ENCODE results near the gene COL11A2. TPM values are rescaled to one million over a fixed set of nuclear protein-coding genes. Genes with fewer than 3 reads are reported as not detected.

Gene COL11A2
- total and polyA plus RNA-seq, 12 donors: 0.05 to 7.2 (median 0.44) TPM

DNA sequence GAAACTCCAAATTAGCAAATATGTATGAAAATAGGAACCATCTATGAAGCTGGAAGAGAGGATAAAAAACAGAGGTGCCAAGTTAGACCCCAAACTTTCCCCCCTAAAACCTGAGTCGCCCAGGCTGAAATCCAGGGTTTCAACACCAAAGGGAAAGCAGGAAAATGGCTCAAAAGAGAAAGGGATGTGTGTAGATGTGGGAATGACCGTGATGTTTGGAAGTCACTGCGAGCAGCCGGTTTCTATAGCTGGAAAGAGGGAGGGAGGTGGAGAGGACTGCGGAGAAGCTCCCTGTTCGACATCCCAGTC is 20.5 kb upstream of the COL11A2 start:
- DNase-seq: no peak
- H3K36me3 ChIP-seq (replicated peaks in 1 of 2): peaks cover 0 to 15% of the 10 kb centered on the region in 2 donors
- no peak overlapping the region for H3K27ac ChIP-seq
- H3K9me3 ChIP-seq (replicated peaks in 1 of 3): no peaks in the 10 kb centered on the region
- no peak for TF ChIP-seq POLR2A (IDR thresholded peaks at IDR 0.05)
- TF ChIP-seq, protein P1, sequence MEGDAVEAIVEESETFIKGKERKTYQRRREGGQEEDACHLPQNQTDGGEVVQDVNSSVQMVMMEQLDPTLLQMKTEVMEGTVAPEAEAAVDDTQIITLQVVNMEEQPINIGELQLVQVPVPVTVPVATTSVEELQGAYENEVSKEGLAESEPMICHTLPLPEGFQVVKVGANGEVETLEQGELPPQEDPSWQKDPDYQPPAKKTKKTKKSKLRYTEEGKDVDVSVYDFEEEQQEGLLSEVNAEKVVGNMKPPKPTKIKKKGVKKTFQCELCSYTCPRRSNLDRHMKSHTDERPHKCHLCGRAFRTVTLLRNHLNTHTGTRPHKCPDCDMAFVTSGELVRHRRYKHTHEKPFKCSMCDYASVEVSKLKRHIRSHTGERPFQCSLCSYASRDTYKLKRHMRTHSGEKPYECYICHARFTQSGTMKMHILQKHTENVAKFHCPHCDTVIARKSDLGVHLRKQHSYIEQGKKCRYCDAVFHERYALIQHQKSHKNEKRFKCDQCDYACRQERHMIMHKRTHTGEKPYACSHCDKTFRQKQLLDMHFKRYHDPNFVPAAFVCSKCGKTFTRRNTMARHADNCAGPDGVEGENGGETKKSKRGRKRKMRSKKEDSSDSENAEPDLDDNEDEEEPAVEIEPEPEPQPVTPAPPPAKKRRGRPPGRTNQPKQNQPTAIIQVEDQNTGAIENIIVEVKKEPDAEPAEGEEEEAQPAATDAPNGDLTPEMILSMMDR (IDR thresholded peaks at IDR 0.05): no peak
- H3K4me1 ChIP-seq (replicated peaks in 1 of 2): peaks cover 3 to 16% of the 10 kb centered on the region in 2 donors
- no peaks in the 10 kb centered on the region for H3K27me3 ChIP-seq
- WGBS, 4 donors: 2 to 9% (median 5%) methylated on average over 6 of the region's 6 CpGs
- intact Hi-C loops (cut with DNase I): loop anchor here in 1 of 2 donors (5.0 kb wide), 1 partner anchor 34 kb away; no protein-coding TSS in a partner anchor
- H3K4me3 ChIP-seq: peak overlapping the region in 1 of 4 donors; percentile 44

DNA sequence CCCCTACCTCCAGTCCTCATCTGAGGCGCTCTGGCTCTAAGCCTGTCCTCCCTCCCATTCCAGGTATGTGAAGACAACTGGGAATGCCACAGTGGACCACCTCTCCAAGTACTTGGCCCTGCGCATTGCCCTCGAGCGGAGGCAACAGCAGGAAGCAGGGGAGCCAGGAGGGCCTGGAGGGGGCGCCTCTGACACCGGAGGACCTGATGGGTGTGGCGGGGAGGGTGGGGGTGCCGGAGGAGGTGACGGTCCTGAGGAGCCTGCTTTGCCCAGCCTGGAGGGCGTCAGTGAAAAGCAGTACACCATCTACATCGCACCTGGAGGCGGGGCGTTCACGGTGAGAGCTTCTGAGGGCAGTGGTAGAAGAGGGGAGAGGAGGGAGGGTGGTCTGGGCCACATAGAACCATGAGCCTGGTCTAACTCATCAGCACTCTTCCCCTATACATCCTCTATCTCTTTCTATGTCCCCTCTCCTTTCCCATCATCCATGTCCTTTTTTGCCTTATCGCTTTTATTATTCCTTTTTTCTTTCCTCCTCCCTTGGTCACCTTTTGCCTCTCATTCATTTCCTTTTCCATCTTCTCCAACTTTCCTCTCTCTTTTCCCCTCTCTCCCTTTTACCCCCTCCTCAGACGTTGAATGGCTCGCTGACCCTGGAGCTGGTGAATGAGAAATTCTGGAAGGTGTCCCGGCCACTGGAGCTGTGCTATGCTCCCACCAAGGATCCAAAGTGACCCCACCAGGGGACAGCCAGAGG is 19.6 kb upstream of the COL11A2 start:
- Histone ChIP-seq H3K27me3 (no peaks in the 10 kb centered on the region), H3K36me3 (replicated peaks in 1 of 2) (peaks cover 0 to 15% of the 10 kb centered on the region in 2 donors), H3K4me1 (replicated peaks in 1 of 2) (peaks cover 12 to 20% of the 10 kb centered on the region in 2 donors), H3K9me3 (replicated peaks in 1 of 3) (no peaks in the 10 kb centered on the region), H3K4me3 (no peak overlapping the region), H3K27ac (no peak overlapping the region)
- WGBS, 4 donors: 88 to 91% (median 90%) methylated on average over 11 to 18 of the region's 18 CpGs
- no peak for TF ChIP-seq POLR2A (IDR thresholded peaks at IDR 0.05)
- DNase-seq: peak in 1 of 7 donors; percentile 23
- intact Hi-C loops (cut with DNase I): loop anchor here in 1 of 2 donors (5.0 kb wide), 1 partner anchor 35 kb away; no protein-coding TSS in a partner anchor

DNA sequence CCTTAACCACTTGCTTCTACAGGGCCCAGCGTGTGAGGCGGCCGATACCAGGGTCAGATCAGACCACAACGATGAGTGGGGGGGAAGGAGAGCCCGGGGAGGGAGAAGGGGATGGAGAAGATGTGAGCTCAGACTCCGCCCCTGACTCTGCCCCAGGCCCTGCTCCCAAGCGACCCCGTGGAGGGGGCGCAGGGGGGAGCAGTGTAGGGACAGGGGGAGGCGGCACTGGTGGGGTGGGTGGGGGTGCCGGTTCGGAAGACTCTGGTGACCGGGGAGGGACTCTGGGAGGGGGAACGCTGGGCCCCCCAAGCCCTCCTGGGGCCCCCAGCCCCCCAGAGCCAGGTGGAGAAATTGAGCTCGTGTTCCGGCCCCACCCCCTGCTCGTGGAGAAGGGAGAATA is 18.9 kb upstream of the COL11A2 start:
- DNase-seq: no peak
- 82 to 89% (median 86%) methylated on average over 13 to 17 of the region's 17 CpGs for WGBS, 4 donors
- intact Hi-C loops (cut with DNase I): loop anchor here in 1 of 2 donors (5.0 kb wide), 1 partner anchor 36 kb away; no protein-coding TSS in a partner anchor
- Histone ChIP-seq H3K27me3 (no peaks in the 10 kb centered on the region), H3K9me3 (replicated peaks in 1 of 3) (no peaks in the 10 kb centered on the region), H3K4me3 (no peak overlapping the region), H3K36me3 (replicated peaks in 1 of 2) (peaks cover 0 to 15% of the 10 kb centered on the region in 2 donors), H3K27ac (no peak overlapping the region), H3K4me1 (replicated peaks in 1 of 2) (peaks cover 13 to 20% of the 10 kb centered on the region in 2 donors)
- TF ChIP-seq, protein P1 (IDR thresholded peaks at IDR 0.05): no peak
- no peak for TF ChIP-seq POLR2A (IDR thresholded peaks at IDR 0.05)

DNA sequence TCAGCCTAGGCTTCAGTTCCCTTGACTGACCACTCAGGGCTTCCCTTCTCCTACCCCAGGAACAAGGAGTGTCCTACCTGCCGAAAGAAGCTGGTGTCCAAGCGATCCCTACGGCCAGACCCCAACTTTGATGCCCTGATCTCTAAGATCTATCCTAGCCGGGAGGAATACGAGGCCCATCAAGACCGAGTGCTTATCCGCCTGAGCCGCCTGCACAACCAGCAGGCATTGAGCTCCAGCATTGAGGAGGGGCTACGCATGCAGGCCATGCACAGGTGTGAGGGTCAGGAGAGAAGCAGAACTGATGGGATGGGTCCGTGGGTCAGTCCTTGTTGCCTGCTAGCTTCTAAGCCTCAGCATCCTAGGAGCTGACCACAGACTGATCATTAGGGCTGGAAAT is 17.6 kb upstream of the COL11A2 start:
- Histone ChIP-seq H3K9me3 (replicated peaks in 1 of 3) (no peaks in the 10 kb centered on the region), H3K36me3 (replicated peaks in 1 of 2) (peaks cover 0 to 15% of the 10 kb centered on the region in 2 donors), H3K4me3 (no peak overlapping the region), H3K27ac (no peak overlapping the region), H3K27me3 (no peaks in the 10 kb centered on the region), H3K4me1 (replicated peaks in 1 of 2) (peaks cover 18 to 25% of the 10 kb centered on the region in 2 donors)
- intact Hi-C loops (cut with DNase I): loop anchor here (5.0 kb wide), 1 partner anchor 37 kb away; no protein-coding TSS in a partner anchor
- no peak for TF ChIP-seq POLR2A (IDR thresholded peaks at IDR 0.05)
- TF ChIP-seq, protein P1 (IDR thresholded peaks at IDR 0.05): no peak
- 92 to 95% (median 94%) methylated on average over 3 to 10 of the region's 10 CpGs for WGBS, 4 donors
- peak in 2 of 7 donors; percentile 15 to 18 for DNase-seq
